Measurements from ENCODE around the gene CREBBP. TPM values are rescaled to one million over a fixed set of nuclear protein-coding genes. Genes with fewer than 3 reads are reported as not detected.

CREBBP gene
- total and polyA plus RNA-seq, 2 experiments from 2014 or later: 36.9 to 54.8 TPM

DNA sequence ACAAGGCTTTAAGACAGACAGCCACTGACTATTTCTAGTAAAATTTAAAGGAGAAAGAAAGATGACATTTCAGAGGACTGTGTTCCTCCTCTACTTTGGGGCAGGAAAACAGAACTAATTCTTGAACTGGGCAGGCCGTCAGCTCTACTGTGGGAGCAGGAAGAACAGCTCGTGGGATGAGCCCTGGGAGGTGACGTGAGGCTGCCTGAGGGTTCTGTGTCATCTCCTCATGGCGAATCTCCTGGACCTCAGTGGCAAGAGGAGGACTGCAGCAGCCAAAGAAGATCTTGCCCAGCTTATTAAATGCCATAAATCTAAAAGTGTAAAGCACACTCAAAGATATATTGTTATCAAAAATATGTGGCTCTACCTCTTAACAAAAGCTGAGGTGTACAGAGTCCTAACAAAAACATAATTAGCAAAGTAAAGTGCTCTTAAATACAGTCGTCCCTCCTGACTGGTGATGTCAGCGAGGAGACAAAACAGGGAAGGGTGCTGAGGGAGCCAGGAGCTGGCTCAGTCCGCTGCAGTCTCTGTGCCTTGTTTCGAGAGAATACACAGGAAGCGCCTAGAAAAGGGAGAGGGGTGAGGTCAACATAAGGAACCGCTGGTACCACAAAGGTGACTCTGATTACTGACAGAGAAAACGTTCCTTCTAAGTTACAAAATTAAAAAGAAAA, 58.0 kb downstream of the CREBBP start:
- H3K27me3 Mint-ChIP-seq (ENCODE audit: insufficient read depth, low read depth, poor library complexity): peaks cover 6% of the 10 kb centered on the region
- Histone ChIP-seq H3F3A (replicated peaks; ENCODE audit: low read depth) (peaks cover 2% of the 10 kb centered on the region; the same call in 1 of the 2 replicates), H3K4me2 (peak overlapping the region; percentile 13; the same call in 1 of the 2 replicates), H4K20me1 (replicated peaks; ENCODE audit: insufficient read depth) (peaks cover 81% of the 10 kb centered on the region), H3K9me2 (ENCODE audit: insufficient read depth) (0 out of 2 replicates have a peak, but pooled peaks cover 4% of the 10 kb centered on the region), H3K27me3 (ENCODE audit: insufficient read depth) (no peaks in the 10 kb centered on the region), H3K4me1 (ENCODE audit: insufficient read depth) (peaks cover 20% of the 10 kb centered on the region), H2AFZ (no peak overlapping the region), H3K79me2 (replicated peaks; ENCODE audit: insufficient read depth) (peaks cover 100% of the 10 kb centered on the region), H3K36me3 (ENCODE audit: insufficient read depth) (no peaks in the 10 kb centered on the region), H3K4me3 (no peak overlapping the region), H3K27ac (ENCODE audit: low read depth) (no peak overlapping the region)
- TF ChIP-seq CTCF (conservative IDR thresholded peaks at IDR 0.05; ENCODE audit: low read depth in 2 of 2) (no peak), STAT1 (IDR thresholded peaks at IDR 0.05; ENCODE audit: unreplicated experiment) (no peak), EZH2phosphoT487 (IDR thresholded peaks at IDR 0.05; ENCODE audit: unreplicated experiment) (no peak), POLR2AphosphoS5 (IDR thresholded peaks at IDR 0.05; ENCODE audit: low read depth) (no peak), ZNF331 (CRISPR knock-in tag; IDR thresholded peaks at IDR 0.05; ENCODE audit: low read depth) (no peak), EZH2 (IDR thresholded peaks at IDR 0.05; ENCODE audit: low read depth, unreplicated experiment) (no peak), CREB1 (CRISPR knock-in tag; IDR thresholded peaks at IDR 0.05; ENCODE audit: low read depth) (no peak), NANOG (IDR thresholded peaks at IDR 0.05; ENCODE audit: borderline replicate concordance) (no peak), ETS1 (IDR thresholded peaks at IDR 0.05) (no peak)
- TF ChIP-seq, protein P1, sequence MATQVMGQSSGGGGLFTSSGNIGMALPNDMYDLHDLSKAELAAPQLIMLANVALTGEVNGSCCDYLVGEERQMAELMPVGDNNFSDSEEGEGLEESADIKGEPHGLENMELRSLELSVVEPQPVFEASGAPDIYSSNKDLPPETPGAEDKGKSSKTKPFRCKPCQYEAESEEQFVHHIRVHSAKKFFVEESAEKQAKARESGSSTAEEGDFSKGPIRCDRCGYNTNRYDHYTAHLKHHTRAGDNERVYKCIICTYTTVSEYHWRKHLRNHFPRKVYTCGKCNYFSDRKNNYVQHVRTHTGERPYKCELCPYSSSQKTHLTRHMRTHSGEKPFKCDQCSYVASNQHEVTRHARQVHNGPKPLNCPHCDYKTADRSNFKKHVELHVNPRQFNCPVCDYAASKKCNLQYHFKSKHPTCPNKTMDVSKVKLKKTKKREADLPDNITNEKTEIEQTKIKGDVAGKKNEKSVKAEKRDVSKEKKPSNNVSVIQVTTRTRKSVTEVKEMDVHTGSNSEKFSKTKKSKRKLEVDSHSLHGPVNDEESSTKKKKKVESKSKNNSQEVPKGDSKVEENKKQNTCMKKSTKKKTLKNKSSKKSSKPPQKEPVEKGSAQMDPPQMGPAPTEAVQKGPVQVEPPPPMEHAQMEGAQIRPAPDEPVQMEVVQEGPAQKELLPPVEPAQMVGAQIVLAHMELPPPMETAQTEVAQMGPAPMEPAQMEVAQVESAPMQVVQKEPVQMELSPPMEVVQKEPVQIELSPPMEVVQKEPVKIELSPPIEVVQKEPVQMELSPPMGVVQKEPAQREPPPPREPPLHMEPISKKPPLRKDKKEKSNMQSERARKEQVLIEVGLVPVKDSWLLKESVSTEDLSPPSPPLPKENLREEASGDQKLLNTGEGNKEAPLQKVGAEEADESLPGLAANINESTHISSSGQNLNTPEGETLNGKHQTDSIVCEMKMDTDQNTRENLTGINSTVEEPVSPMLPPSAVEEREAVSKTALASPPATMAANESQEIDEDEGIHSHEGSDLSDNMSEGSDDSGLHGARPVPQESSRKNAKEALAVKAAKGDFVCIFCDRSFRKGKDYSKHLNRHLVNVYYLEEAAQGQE (IDR thresholded peaks at IDR 0.05; ENCODE audit: unreplicated experiment): no peak
- TF ChIP-seq, protein P2, sequence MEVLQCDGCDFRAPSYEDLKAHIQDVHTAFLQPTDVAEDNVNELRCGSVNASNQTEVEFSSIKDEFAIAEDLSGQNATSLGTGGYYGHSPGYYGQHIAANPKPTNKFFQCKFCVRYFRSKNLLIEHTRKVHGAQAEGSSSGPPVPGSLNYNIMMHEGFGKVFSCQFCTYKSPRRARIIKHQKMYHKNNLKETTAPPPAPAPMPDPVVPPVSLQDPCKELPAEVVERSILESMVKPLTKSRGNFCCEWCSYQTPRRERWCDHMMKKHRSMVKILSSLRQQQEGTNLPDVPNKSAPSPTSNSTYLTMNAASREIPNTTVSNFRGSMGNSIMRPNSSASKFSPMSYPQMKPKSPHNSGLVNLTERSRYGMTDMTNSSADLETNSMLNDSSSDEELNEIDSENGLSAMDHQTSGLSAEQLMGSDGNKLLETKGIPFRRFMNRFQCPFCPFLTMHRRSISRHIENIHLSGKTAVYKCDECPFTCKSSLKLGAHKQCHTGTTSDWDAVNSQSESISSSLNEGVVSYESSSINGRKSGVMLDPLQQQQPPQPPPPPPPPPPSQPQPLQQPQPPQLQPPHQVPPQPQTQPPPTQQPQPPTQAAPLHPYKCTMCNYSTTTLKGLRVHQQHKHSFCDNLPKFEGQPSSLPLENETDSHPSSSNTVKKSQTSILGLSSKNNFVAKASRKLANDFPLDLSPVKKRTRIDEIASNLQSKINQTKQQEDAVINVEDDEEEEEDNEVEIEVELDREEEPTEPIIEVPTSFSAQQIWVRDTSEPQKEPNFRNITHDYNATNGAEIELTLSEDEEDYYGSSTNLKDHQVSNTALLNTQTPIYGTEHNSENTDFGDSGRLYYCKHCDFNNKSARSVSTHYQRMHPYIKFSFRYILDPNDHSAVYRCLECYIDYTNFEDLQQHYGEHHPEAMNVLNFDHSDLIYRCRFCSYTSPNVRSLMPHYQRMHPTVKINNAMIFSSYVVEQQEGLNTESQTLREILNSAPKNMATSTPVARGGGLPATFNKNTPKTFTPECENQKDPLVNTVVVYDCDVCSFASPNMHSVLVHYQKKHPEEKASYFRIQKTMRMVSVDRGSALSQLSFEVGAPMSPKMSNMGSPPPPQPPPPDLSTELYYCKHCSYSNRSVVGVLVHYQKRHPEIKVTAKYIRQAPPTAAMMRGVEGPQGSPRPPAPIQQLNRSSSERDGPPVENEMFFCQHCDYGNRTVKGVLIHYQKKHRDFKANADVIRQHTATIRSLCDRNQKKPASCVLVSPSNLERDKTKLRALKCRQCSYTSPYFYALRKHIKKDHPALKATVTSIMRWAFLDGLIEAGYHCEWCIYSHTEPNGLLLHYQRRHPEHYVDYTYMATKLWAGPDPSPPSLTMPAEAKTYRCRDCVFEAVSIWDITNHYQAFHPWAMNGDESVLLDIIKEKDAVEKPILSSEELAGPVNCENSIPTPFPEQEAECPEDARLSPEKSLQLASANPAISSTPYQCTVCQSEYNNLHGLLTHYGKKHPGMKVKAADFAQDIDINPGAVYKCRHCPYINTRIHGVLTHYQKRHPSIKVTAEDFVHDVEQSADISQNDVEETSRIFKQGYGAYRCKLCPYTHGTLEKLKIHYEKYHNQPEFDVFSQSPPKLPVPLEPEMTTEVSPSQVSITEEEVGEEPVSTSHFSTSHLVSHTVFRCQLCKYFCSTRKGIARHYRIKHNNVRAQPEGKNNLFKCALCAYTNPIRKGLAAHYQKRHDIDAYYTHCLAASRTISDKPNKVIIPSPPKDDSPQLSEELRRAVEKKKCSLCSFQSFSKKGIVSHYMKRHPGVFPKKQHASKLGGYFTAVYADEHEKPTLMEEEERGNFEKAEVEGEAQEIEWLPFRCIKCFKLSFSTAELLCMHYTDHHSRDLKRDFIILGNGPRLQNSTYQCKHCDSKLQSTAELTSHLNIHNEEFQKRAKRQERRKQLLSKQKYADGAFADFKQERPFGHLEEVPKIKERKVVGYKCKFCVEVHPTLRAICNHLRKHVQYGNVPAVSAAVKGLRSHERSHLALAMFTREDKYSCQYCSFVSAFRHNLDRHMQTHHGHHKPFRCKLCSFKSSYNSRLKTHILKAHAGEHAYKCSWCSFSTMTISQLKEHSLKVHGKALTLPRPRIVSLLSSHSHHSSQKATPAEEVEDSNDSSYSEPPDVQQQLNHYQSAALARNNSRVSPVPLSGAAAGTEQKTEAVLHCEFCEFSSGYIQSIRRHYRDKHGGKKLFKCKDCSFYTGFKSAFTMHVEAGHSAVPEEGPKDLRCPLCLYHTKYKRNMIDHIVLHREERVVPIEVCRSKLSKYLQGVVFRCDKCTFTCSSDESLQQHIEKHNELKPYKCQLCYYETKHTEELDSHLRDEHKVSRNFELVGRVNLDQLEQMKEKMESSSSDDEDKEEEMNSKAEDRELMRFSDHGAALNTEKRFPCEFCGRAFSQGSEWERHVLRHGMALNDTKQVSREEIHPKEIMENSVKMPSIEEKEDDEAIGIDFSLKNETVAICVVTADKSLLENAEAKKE (CRISPR knock-in tag; IDR thresholded peaks at IDR 0.05): no peak
- peaks cover 37% of the 10 kb centered on the region for H3K4me1 Mint-ChIP-seq
- ATAC-seq (peak; percentile 16; the same call in 2 of the 3 replicates), DNase-seq (ENCODE audit: low spot score) (no peak)
- no peaks in the 10 kb centered on the region for H3K9me3 Mint-ChIP-seq
- no peak overlapping the region for H3K4me3 Mint-ChIP-seq
- H3K36me3 Mint-ChIP-seq (ENCODE audit: low read depth): no peaks in the 10 kb centered on the region
- no peak overlapping the region for H3K27ac Mint-ChIP-seq
